ENCODE measurements around the gene GPR61. TPM values are rescaled to one million over a fixed set of nuclear protein-coding genes. Genes with fewer than 3 reads are reported as not detected.
A peak's percentile ranks its signal among the peaks of the same experiment; 100 is the strongest.

GPR61 gene
- total and polyA plus RNA-seq, 9 of the 15 experiments (the other 6 are each of a cell fraction or from before 2014, with no cell fraction given) = 0.04 to 1.1 (median 0.25) TPM; not detected in 4

GRCh38 chr1:109493805-109494539 is 45.7 kb upstream of the GPR61 start, which contains the start of gene CYB561D1 (continued):
- TF ChIP-seq, protein P1, sequence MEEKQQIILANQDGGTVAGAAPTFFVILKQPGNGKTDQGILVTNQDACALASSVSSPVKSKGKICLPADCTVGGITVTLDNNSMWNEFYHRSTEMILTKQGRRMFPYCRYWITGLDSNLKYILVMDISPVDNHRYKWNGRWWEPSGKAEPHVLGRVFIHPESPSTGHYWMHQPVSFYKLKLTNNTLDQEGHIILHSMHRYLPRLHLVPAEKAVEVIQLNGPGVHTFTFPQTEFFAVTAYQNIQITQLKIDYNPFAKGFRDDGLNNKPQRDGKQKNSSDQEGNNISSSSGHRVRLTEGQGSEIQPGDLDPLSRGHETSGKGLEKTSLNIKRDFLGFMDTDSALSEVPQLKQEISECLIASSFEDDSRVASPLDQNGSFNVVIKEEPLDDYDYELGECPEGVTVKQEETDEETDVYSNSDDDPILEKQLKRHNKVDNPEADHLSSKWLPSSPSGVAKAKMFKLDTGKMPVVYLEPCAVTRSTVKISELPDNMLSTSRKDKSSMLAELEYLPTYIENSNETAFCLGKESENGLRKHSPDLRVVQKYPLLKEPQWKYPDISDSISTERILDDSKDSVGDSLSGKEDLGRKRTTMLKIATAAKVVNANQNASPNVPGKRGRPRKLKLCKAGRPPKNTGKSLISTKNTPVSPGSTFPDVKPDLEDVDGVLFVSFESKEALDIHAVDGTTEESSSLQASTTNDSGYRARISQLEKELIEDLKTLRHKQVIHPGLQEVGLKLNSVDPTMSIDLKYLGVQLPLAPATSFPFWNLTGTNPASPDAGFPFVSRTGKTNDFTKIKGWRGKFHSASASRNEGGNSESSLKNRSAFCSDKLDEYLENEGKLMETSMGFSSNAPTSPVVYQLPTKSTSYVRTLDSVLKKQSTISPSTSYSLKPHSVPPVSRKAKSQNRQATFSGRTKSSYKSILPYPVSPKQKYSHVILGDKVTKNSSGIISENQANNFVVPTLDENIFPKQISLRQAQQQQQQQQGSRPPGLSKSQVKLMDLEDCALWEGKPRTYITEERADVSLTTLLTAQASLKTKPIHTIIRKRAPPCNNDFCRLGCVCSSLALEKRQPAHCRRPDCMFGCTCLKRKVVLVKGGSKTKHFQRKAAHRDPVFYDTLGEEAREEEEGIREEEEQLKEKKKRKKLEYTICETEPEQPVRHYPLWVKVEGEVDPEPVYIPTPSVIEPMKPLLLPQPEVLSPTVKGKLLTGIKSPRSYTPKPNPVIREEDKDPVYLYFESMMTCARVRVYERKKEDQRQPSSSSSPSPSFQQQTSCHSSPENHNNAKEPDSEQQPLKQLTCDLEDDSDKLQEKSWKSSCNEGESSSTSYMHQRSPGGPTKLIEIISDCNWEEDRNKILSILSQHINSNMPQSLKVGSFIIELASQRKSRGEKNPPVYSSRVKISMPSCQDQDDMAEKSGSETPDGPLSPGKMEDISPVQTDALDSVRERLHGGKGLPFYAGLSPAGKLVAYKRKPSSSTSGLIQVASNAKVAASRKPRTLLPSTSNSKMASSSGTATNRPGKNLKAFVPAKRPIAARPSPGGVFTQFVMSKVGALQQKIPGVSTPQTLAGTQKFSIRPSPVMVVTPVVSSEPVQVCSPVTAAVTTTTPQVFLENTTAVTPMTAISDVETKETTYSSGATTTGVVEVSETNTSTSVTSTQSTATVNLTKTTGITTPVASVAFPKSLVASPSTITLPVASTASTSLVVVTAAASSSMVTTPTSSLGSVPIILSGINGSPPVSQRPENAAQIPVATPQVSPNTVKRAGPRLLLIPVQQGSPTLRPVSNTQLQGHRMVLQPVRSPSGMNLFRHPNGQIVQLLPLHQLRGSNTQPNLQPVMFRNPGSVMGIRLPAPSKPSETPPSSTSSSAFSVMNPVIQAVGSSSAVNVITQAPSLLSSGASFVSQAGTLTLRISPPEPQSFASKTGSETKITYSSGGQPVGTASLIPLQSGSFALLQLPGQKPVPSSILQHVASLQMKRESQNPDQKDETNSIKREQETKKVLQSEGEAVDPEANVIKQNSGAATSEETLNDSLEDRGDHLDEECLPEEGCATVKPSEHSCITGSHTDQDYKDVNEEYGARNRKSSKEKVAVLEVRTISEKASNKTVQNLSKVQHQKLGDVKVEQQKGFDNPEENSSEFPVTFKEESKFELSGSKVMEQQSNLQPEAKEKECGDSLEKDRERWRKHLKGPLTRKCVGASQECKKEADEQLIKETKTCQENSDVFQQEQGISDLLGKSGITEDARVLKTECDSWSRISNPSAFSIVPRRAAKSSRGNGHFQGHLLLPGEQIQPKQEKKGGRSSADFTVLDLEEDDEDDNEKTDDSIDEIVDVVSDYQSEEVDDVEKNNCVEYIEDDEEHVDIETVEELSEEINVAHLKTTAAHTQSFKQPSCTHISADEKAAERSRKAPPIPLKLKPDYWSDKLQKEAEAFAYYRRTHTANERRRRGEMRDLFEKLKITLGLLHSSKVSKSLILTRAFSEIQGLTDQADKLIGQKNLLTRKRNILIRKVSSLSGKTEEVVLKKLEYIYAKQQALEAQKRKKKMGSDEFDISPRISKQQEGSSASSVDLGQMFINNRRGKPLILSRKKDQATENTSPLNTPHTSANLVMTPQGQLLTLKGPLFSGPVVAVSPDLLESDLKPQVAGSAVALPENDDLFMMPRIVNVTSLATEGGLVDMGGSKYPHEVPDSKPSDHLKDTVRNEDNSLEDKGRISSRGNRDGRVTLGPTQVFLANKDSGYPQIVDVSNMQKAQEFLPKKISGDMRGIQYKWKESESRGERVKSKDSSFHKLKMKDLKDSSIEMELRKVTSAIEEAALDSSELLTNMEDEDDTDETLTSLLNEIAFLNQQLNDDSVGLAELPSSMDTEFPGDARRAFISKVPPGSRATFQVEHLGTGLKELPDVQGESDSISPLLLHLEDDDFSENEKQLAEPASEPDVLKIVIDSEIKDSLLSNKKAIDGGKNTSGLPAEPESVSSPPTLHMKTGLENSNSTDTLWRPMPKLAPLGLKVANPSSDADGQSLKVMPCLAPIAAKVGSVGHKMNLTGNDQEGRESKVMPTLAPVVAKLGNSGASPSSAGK (IDR thresholded peaks at IDR 0.05) = no peak
- peak; percentile 78; the same call in 1 of the 2 replicates for TF ChIP-seq ZNF212 (CRISPR knock-in tag; IDR thresholded peaks at IDR 0.05)
- TF ChIP-seq ZNF644 (tag; IDR thresholded peaks at IDR 0.05; ENCODE audit: low read depth) = no peak
- no peak for TF ChIP-seq PPARD (CRISPR knock-in tag; IDR thresholded peaks at IDR 0.05)
- no peak for TF ChIP-seq ZNF224 (CRISPR knock-in tag; IDR thresholded peaks at IDR 0.05)
- TF ChIP-seq KDM4B (IDR thresholded peaks at IDR 0.05; ENCODE audit: borderline replicate concordance in 2 of 2, low read depth in 1 of 2) = no peak; a peak in 1 of 4 replicates
- no peak for TF ChIP-seq PHB2 (IDR thresholded peaks at IDR 0.05; ENCODE audit: low read depth)
- TF ChIP-seq HDAC1 (IDR thresholded peaks at IDR 0.05) = peak; percentile 88 to 100; a peak in 3 of 4 replicates
- TF ChIP-seq MEIS2 (IDR thresholded peaks at IDR 0.05; ENCODE audit: partially characterized antibody) = no peak
- no peak for TF ChIP-seq TGIF2 (CRISPR knock-in tag; IDR thresholded peaks at IDR 0.05)
- TF ChIP-seq SLC30A9 (CRISPR knock-in tag; IDR thresholded peaks at IDR 0.05) = no peak
- TF ChIP-seq, protein P2, sequence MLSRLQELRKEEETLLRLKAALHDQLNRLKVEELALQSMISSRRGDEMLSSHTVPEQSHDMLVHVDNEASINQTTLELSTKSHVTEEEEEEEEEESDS (CRISPR knock-in tag; IDR thresholded peaks at IDR 0.05) = no peak
- TF ChIP-seq PTRF (tag; IDR thresholded peaks at IDR 0.05) = no peak
- no peak for TF ChIP-seq FOXJ3 (CRISPR knock-in tag; IDR thresholded peaks at IDR 0.05)
- no peak for TF ChIP-seq TBL1XR1 (IDR thresholded peaks at IDR 0.05; ENCODE audit: low read length in 2 of 2)
- TF ChIP-seq TAL1 (IDR thresholded peaks at IDR 0.05) = peak; percentile 22; the same call in 1 of the 2 replicates

Data from K562 (cell line).